Activated CD4-positive, alpha-beta memory T cell treated with anti-CD3 and anti-CD28 coated beads, Interleukin-2, amount 10 ng/mL, durations not matched to agents 7 days and 5 days (primary cell): ENCODE data around the gene RCE1. TPM values are rescaled to one million over a fixed set of nuclear protein-coding genes. Genes with fewer than 3 reads are reported as not detected.

Source experiments
- CTCF ChIA-PET: fragments of 350-600 bp; sonication (Branson Sonifier 250); formaldehyde crosslinking; loops from one replicate; lab custom pipeline; 2021; ENCODE audit warnings: antibody characterized with exemption, inconsistent platforms; lab: Charles Lee
- POLR2A ChIA-PET: fragments of 350-600 bp; sonication (Branson Sonifier 250); formaldehyde crosslinking; loops from one replicate; lab custom pipeline; 2021; ENCODE audit warnings: antibody characterized with exemption; lab: Charles Lee
- DNase-seq: peaks from one replicate; pipeline ENCODE4 v3.0.0-alpha.2; 2020
- H3K27ac Mint-ChIP-seq: one replicate; pipeline ENCODE4 v1.8.0; 2021; ENCODE audit warnings: mild to moderate bottlenecking, mixed read lengths
- H3K27me3 Mint-ChIP-seq: one replicate; pipeline ENCODE4 v1.8.0; 2021; ENCODE audit warnings: mixed read lengths
- H3K36me3 Mint-ChIP-seq: one replicate; pipeline ENCODE4 v1.8.0; 2021; ENCODE audit warnings: low read depth, mixed read lengths
- H3K4me1 Mint-ChIP-seq: one replicate; pipeline ENCODE4 v1.8.0; 2021; ENCODE audit warnings: mixed read lengths
- H3K4me3 Mint-ChIP-seq: one replicate; pipeline ENCODE4 v1.8.0; 2021; ENCODE audit warnings: mild to moderate bottlenecking, mixed read lengths
- H3K9me3 Mint-ChIP-seq: one replicate; pipeline ENCODE4 v1.8.0; 2021; ENCODE audit warnings: mixed read lengths
- total RNA-seq, 2 experiments: library from RNA; stranded (reverse); gene quantifications; one replicate each; pipeline ENCODE4 v1.2.3, GENCODE V29; 2021

Gene RCE1
- total RNA-seq, 2 experiments from 2014 or later: 21.2 to 22.0 TPM

DNA sequence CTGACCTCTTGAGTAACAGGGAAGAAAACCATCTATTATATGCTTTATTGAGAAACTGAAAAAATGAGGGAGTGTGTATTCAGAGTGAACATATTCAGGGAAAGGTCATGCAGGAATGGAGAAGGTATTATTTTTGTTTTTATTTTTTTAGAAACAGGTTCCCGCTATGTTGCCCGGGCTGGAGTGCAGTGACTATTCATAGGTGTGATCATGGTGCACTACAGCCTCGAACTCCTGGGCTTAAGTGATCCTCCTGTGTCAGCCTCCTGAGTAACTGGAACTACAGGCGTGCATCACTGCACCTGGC is 8.7 kb upstream of the RCE1 start:
- DNase-seq: no peak
- H3K27ac Mint-ChIP-seq: no peak overlapping the region
- no peaks in the 10 kb centered on the region for H3K9me3 Mint-ChIP-seq
- no peak overlapping the region for H3K4me3 Mint-ChIP-seq
- H3K36me3 Mint-ChIP-seq: peaks cover 10% of the 10 kb centered on the region
- CTCF ChIA-PET: interaction anchor here (0.9 to 4.8 kb wide), 8 partner anchors 9 to 155 kb away, joined by 3 to 68 read pairs (median 5); partner anchors contain the start of genes RBM4B and RCE1
- POLR2A ChIA-PET: interaction anchor here (0.6 to 2.0 kb wide), 5 partner anchors 8 to 221 kb away, joined by 3 to 9 read pairs (median 3); partner anchors contain the start of genes RBM4B and RCE1
- peaks cover 10% of the 10 kb centered on the region for H3K4me1 Mint-ChIP-seq
- H3K27me3 Mint-ChIP-seq: no peaks in the 10 kb centered on the region

DNA sequence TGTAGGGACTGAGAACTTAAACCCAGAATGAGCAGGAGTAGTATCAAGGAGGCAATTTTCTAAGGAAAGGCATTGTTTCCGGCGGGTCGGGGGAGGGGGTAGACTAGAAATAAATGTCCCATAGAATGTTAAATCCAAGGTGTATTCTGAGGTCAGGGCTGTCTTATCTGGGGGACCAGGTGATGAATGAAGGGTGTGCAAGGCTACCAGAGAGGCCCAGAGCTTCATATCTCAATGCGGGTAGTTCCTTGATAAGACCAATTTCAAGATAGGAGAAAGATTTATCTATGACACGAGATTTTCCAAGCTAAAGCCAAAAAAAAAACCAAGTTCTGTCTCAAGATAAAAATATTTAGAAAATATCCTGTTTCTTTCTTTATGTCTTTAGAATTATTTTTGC is 8.3 kb upstream of the RCE1 start:
- H3K27ac Mint-ChIP-seq: peak overlapping the region; percentile 11
- H3K36me3 Mint-ChIP-seq: peaks cover 11% of the 10 kb centered on the region
- DNase-seq: no peak
- peaks cover 15% of the 10 kb centered on the region for H3K4me1 Mint-ChIP-seq
- no peaks in the 10 kb centered on the region for H3K9me3 Mint-ChIP-seq
- H3K4me3 Mint-ChIP-seq: no peak overlapping the region
- no peaks in the 10 kb centered on the region for H3K27me3 Mint-ChIP-seq
- ChIA-PET POLR2A (interaction anchor here (1.1 to 2.0 kb wide), 3 partner anchors 7 to 139 kb away, joined by 3 to 9 read pairs (median 9); partner anchors contain the start of gene RCE1), CTCF (interaction anchor here (0.9 to 4.8 kb wide), 8 partner anchors 9 to 156 kb away, joined by 3 to 68 read pairs (median 5); partner anchors contain the start of genes RBM4B and RCE1)

DNA sequence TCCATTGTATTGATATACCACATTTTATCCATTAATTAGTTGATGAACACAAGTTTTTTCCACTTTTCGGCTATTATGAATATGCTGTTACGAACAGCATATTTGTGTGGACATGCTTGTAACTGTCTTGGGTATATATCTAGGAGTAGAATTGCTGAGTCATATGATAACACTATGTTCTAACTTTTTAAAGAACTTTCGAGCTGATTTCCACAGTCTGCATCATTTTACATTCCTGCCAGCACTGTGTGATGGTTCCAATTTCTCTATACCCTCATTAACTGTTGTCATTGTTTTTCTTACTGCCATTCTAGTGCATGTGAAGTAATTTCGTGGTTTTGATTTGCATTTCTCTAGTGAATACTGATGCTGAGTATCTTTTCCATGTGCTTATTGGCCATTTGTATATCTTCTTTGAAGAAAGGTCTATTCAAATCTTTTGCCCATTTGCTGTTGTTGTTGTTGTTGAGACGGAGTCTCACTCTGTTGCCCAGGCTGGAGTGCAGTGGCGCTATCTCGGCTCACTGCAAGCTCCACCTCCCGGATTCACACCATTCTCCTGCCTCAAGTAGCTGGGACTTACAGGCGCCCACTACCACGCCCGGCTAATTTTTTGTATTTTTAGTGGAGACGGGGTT is 7.4 kb upstream of the RCE1 start:
- Mint-ChIP-seq H3K27ac (no peak overlapping the region), H3K36me3 (peaks cover 20% of the 10 kb centered on the region), H3K4me3 (no peak overlapping the region), H3K27me3 (no peaks in the 10 kb centered on the region), H3K4me1 (peaks cover 24% of the 10 kb centered on the region), H3K9me3 (no peaks in the 10 kb centered on the region)
- ChIA-PET POLR2A (no interaction called here), CTCF (interaction anchor here (4.8 kb wide), 1 partner anchor 140 kb away, joined by 68 read pairs; no protein-coding TSS in a partner anchor)
- DNase-seq: no peak

DNA sequence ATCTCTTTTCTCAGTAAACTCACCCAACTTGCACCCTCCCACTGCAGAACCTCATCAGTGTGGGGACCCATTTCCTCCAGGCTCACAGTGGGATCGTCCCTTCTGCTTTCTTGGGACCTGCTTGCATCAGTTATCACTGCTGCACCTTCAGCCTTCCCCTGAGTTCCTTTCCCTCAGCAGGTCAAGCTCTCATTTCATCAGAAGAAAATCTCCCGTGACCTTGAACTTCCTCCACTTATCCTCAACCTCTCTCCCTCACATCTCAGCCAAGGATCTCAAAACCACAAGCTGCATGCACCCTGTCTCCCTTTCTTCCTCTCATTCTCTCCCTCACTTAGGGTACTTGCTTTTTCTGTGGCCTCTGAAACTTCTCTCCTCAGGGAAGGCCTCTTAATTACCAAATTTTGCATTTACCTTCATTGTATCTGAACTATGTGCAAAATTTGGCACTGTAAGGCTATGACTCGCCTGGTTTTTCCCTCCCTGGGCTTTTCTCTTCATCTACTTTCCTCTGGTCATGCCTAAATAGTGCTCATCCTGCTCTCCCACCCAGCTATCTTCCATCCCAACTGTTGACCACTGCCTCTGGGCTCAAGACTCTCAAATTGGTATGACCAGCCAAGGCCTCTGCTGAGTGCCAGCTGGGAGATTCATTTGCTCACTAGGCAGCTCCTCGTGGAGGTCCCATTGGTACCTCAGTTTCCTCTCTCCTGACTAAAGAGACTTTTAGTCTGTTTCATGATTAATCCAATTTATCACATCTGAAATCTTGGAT is 2.7 kb upstream of the RCE1 start:
- Mint-ChIP-seq H3K4me1 (peaks cover 53% of the 10 kb centered on the region), H3K36me3 (peaks cover 39% of the 10 kb centered on the region), H3K27me3 (no peaks in the 10 kb centered on the region), H3K27ac (peak overlapping the region; percentile 52), H3K4me3 (no peak overlapping the region), H3K9me3 (no peaks in the 10 kb centered on the region)
- POLR2A ChIA-PET: interaction anchor here (0.7 to 6.7 kb wide), 6 partner anchors 13 to 402 kb away, joined by 3 to 177 read pairs (median 4); partner anchors contain the start of genes MRPL11, RBM14, RBM4B and ZDHHC24
- CTCF ChIA-PET: interaction anchor here (0.7 to 1.9 kb wide), 2 partner anchors 278 to 402 kb away, joined by 3 to 4 read pairs; partner anchors contain the start of gene MRPL11
- no peak for DNase-seq

DNA sequence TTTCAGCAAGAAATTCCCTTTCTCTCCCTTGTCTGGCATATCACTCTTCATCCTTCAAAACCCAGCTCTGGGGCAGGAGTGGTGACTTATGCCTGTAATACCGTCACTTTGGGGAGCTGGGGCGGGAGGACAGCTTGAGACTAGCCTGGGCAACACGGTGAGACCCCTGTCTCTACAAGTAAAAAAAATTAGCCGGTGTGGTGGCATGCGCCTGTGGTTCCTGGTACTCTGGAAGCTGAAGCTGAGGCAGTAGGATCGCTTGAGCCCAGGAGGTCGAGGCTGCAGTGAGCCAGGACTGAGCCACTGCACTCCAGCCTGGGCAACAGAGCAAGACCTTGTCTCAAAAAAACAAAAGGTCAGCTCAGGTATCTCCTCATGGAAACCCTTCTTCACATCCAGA is 1.4 kb upstream of the RCE1 start:
- ChIA-PET POLR2A (interaction anchor here (0.8 to 6.7 kb wide), 26 partner anchors 8 to 553 kb away, joined by 3 to 177 read pairs (median 5); partner anchors contain the start of genes BRMS1, DPP3, MRPL11 and PC), CTCF (interaction anchor here (1.6 to 4.3 kb wide), 6 partner anchors 10 to 403 kb away, joined by 3 to 21 read pairs (median 7); partner anchors contain the start of genes MRPL11 and RBM4B)
- Mint-ChIP-seq H3K27me3 (no peaks in the 10 kb centered on the region), H3K4me3 (peak overlapping the region; percentile 93), H3K27ac (peak overlapping the region; percentile 90), H3K36me3 (peaks cover 39% of the 10 kb centered on the region), H3K4me1 (peaks cover 59% of the 10 kb centered on the region), H3K9me3 (no peaks in the 10 kb centered on the region)
- DNase-seq: peak; percentile 15

DNA sequence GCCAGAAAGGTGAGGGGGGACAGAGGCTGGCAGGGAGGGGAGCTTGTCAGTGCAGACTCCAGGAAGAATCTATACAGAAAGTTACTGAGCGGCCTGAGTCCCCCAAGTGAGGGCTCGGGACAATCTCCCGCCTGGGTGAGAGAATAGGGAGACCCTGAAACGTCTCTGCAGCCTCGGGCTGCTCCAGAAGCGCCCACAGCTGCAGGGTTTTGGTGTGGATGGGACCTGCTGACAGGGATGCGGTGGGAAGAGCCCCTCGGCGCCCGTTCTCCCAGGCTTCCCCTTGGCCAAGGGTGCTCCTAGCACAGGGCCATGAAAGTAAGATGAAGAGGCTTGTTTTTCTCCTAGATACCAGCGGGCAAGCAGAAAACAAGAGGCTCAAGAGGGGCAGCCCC is 743 bp upstream of the RCE1 start:
- Mint-ChIP-seq H3K36me3 (peaks cover 39% of the 10 kb centered on the region), H3K4me1 (peaks cover 60% of the 10 kb centered on the region), H3K27me3 (no peaks in the 10 kb centered on the region), H3K9me3 (no peaks in the 10 kb centered on the region), H3K27ac (peak overlapping the region; percentile 90), H3K4me3 (peak overlapping the region; percentile 93)
- POLR2A ChIA-PET: interaction anchor here (0.9 to 6.7 kb wide), 30 partner anchors 9 to 553 kb away, joined by 3 to 177 read pairs (median 4); partner anchors contain the start of genes BRMS1, DPP3, MRPL11 and PC
- CTCF ChIA-PET: interaction anchor here (1.6 to 4.3 kb wide), 7 partner anchors 9 to 456 kb away, joined by 3 to 21 read pairs (median 7); partner anchors contain the start of genes MRPL11 and RBM4B
- DNase-seq: no peak

DNA sequence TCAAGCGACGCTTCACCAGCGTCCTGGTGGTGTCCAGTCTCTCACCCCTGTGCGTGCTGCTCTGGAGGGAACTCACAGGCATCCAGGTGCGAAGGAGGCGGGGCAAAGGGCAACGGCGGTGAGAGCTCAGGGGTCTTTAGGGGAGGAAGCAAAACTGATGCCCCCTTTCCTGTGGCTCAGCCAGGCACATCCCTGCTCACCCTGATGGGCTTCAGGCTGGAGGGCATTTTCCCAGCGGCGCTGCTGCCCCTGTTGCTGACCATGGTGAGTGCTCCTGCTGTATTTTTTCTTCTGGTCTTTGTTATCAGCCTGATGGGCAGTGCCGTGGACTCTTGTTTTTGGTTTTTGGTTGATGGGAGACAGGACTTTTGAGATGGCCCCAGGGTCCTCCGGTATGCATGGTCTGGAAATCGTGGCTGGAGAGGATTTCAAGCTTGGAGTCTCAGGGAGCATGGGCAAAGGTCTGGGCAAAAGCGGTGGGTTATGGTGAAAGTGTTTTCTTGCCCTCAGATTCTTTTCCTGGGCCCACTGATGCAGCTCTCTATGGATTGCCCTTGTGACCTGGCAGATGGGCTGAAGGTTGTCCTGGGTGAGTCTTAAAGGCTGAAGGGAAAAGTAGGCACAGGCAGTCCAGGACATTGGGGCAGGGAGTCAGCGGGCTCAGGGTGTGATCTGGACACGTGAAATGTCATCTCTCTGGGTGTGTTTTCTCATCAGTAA is 695 bp downstream of the RCE1 start:
- H3K27me3 Mint-ChIP-seq: no peaks in the 10 kb centered on the region
- H3K27ac Mint-ChIP-seq: peak overlapping the region; percentile 93
- peaks cover 57% of the 10 kb centered on the region for H3K4me1 Mint-ChIP-seq
- no peak for DNase-seq
- peak overlapping the region; percentile 93 for H3K4me3 Mint-ChIP-seq
- ChIA-PET CTCF (interaction anchor here (0.8 to 4.3 kb wide), 5 partner anchors 8 to 458 kb away, joined by 3 to 21 read pairs (median 5); no protein-coding TSS in a partner anchor), POLR2A (interaction anchor here (0.6 to 6.7 kb wide), 22 partner anchors 9 to 509 kb away, joined by 3 to 177 read pairs (median 5); partner anchors contain the start of genes BRMS1, DPP3, MRPL11 and POLD4)
- H3K36me3 Mint-ChIP-seq: peaks cover 34% of the 10 kb centered on the region
- H3K9me3 Mint-ChIP-seq: no peaks in the 10 kb centered on the region

DNA sequence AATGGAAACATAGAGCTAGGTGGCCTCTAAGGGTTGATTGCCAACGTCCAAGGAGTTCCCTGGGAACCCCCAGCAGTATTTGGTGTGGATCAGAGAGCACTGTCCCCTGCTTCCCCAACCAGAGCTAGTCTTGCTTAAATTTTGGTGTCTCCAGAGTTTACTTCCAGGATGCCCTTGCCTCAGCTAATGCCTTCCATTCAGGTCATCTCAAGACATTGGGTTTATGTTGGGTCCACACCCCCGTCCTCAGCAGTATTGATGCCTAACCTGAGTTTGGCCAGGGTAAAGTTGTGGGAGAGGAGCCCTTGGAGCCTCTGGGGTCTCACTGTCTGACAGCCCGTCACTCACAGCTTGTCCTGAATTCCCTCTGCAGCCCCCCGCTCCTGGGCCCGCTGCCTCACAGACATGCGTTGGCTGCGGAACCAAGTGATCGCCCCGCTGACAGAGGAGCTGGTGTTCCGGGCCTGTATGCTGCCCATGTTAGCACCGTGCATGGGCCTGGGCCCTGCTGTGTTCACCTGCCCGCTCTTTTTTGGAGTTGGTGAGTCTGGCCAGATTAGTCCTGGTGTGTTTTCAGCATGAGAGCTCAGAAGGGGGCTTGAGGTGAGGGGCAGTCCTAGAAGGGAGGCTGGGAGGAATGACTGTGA is 1.4 kb downstream of the RCE1 start:
- ChIA-PET POLR2A (interaction anchor here (1.1 to 6.7 kb wide), 10 partner anchors 9 to 228 kb away, joined by 3 to 177 read pairs (median 5); partner anchors contain the start of genes RBM4 and RBM4B), CTCF (interaction anchor here (4.3 kb wide), 1 partner anchor 11 kb away, joined by 21 read pairs; no protein-coding TSS in a partner anchor)
- no peaks in the 10 kb centered on the region for H3K27me3 Mint-ChIP-seq
- H3K36me3 Mint-ChIP-seq: peaks cover 28% of the 10 kb centered on the region
- no peak for DNase-seq
- H3K9me3 Mint-ChIP-seq: no peaks in the 10 kb centered on the region
- peak overlapping the region; percentile 93 for H3K27ac Mint-ChIP-seq
- H3K4me3 Mint-ChIP-seq: peak overlapping the region; percentile 93
- peaks cover 50% of the 10 kb centered on the region for H3K4me1 Mint-ChIP-seq

DNA sequence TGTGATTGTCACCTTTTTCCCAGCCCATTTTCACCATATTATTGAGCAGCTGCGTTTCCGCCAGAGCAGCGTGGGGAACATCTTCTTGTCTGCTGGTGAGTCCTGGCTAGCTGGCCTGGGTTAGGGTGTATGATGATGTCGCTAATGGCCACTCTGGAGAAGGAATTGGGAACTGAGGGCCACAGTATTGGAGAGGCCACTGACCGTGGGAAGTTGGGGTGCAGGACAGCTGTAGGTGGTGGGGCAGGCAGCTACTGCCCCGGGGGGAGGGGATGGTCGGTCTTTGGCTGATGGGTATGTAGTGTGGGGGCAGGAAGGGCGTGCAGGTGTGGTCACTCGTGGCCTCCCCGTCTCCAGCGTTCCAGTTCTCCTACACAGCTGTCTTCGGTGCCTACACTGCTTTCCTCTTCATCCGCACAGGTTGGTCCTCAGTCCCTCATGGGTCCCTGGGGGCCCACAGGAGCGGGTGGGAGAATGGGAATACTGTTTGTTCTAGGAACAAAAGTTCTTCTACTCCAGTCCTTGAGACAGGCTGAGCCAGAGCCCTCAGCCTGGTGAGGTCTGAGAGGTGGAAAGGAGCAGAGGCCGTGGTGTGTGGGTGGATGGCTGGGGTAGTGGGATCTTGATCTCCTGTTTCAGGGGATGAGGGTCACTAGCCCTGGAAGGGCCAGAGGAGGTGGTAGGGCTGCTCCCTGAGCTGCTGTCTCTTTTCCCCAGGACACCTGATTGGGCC is 2.1 kb downstream of the RCE1 start:
- H3K36me3 Mint-ChIP-seq: peaks cover 24% of the 10 kb centered on the region
- H3K27ac Mint-ChIP-seq: peak overlapping the region; percentile 21
- H3K4me1 Mint-ChIP-seq: peaks cover 44% of the 10 kb centered on the region
- peak overlapping the region; percentile 93 for H3K4me3 Mint-ChIP-seq
- ChIA-PET CTCF (interaction anchor here (4.3 kb wide), 1 partner anchor 10 kb away, joined by 21 read pairs; no protein-coding TSS in a partner anchor), POLR2A (interaction anchor here (1.1 to 6.7 kb wide), 3 partner anchors 8 to 229 kb away, joined by 3 to 177 read pairs (median 5); partner anchors contain the start of gene RBM4B)
- no peaks in the 10 kb centered on the region for H3K27me3 Mint-ChIP-seq
- no peak for DNase-seq
- H3K9me3 Mint-ChIP-seq: no peaks in the 10 kb centered on the region

DNA sequence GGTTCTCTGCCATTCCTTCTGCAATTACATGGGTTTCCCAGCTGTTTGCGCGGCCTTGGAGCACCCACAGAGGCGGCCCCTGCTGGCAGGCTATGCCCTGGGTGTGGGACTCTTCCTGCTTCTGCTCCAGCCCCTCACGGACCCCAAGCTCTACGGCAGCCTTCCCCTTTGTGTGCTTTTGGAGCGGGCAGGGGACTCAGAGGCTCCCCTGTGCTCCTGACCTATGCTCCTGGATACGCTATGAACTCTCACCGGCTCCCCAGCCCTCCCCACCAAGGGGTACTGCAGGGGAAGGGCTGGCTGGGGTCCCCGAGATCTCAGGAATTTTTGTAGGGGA is 2.6 kb downstream of the RCE1 start:
- H3K27ac Mint-ChIP-seq: no peak overlapping the region
- H3K27me3 Mint-ChIP-seq: no peaks in the 10 kb centered on the region
- POLR2A ChIA-PET: interaction anchor here (1.7 to 6.7 kb wide), 2 partner anchors 8 to 169 kb away, joined by 5 to 177 read pairs; partner anchors contain the start of gene RBM4B
- H3K36me3 Mint-ChIP-seq: peaks cover 19% of the 10 kb centered on the region
- H3K9me3 Mint-ChIP-seq: no peaks in the 10 kb centered on the region
- H3K4me1 Mint-ChIP-seq: peaks cover 42% of the 10 kb centered on the region
- CTCF ChIA-PET: interaction anchor here (4.3 kb wide), 1 partner anchor 9 kb away, joined by 21 read pairs; no protein-coding TSS in a partner anchor
- no peak overlapping the region for H3K4me3 Mint-ChIP-seq
- no peak for DNase-seq

DNA sequence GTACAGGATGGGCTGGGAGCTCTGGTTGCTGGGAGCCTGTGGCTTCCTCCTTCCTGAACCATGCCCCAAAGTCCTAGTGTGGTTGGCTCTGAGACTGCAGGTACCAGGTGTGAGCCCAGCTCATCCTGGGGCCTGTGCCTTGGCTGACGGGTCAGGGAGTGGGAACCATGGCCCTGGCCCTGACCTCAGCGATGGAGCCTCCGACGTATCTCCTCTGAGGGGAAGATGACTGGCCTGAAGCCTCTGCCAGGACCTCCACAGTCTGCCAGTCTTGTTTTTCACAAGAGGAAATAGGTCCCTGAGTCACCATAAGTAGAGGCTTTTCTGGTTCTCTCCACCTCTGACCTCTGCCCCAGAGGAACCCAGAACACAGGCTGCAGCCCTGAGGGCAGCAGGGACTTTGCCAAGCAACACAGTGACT is 3.4 kb downstream of the RCE1 start:
- peaks cover 16% of the 10 kb centered on the region for H3K36me3 Mint-ChIP-seq
- no peaks in the 10 kb centered on the region for H3K27me3 Mint-ChIP-seq
- H3K4me3 Mint-ChIP-seq: no peak overlapping the region
- ChIA-PET CTCF (no interaction called here), POLR2A (interaction anchor here (1.7 to 6.7 kb wide), 2 partner anchors 7 to 169 kb away, joined by 5 to 177 read pairs; partner anchors contain the start of gene RBM4B)
- H3K9me3 Mint-ChIP-seq: no peaks in the 10 kb centered on the region
- no peak for DNase-seq
- H3K27ac Mint-ChIP-seq: peak overlapping the region; percentile 52
- peaks cover 42% of the 10 kb centered on the region for H3K4me1 Mint-ChIP-seq
